SK-N-SH (cell line): ENCODE data around the gene CD2. TPM values are rescaled to one million over a fixed set of nuclear protein-coding genes. Genes with fewer than 3 reads are reported as not detected.

Experiments
- CTCF ChIA-PET: fragments of 300-600, 350-600 bp; formaldehyde crosslinking; extraction: SDS; loops from one replicate; lab custom pipeline; 2021; lab: Yijun Ruan, JAX
- POLR2A ChIA-PET: fragments of 350-600 bp; sonication (Branson Sonifier 250); formaldehyde crosslinking; extraction: SDS; loops from one replicate; lab custom pipeline; 2020; ENCODE audit warnings: antibody characterized with exemption, inconsistent platforms; lab: Yijun Ruan, JAX
- DNase-seq: peaks from one replicate; pipeline ENCODE4 v3.0.0; 2012
- H2AFZ ChIP-seq: fragments of 200-600 bp; sonication (generic); 2 replicates; pipeline ENCODE4 v1.8.1; 2016; ENCODE audit warnings: antibody characterized with exemption, mild to moderate bottlenecking, low read depth
- H3F3A ChIP-seq: fragments of 200-600 bp; sonication (generic); replicated peaks from 2 replicates; pipeline ENCODE3; 2016; ENCODE audit warnings: antibody characterized with exemption, mild to moderate bottlenecking; ENCODE audit not compliant: insufficient read depth
- H3K27ac ChIP-seq, 2 experiments: fragments of 200-500 bp in 1 of 2; fragments of 200-600 bp in 1 of 2; sonication (Bioruptor generic) in 1 of 2; sonication (generic), shearing (Covaris generic) in 1 of 2; 2 replicates each; pipeline versions ENCODE4 v1.5.1 to v1.6.1; 2014 to 2016; ENCODE audit warnings: low read depth in 2 of 2, inconsistent platforms in 1 of 2, low read length in 1 of 2, mild to moderate bottlenecking in 1 of 2, mixed read lengths in 1 of 2
- H3K27me3 ChIP-seq: fragments of 200-600 bp; sonication (generic), shearing (Covaris generic); 2 replicates; pipeline ENCODE4 v1.6.1; 2016; ENCODE audit warnings: mixed run types; ENCODE audit not compliant: insufficient read depth
- H3K36me3 ChIP-seq, 2 experiments: fragments of 200-500 bp in 1 of 2; fragments of 200-600 bp in 1 of 2; sonication (Bioruptor generic) in 1 of 2; sonication (generic) in 1 of 2; replicated peaks in 1 of 2; 2 replicates each; pipeline versions ENCODE3 to v1.5.1; 2014 to 2016; ENCODE audit warnings: low read length in 1 of 2, mild to moderate bottlenecking in 1 of 2; ENCODE audit not compliant: insufficient read depth in 2 of 2, control insufficient read depth in 1 of 2
- H3K4me1 ChIP-seq, 2 experiments: fragments of 200-500 bp in 1 of 2; fragments of 200-600 bp in 1 of 2; sonication (Bioruptor generic) in 1 of 2; sonication (generic), shearing (Covaris generic) in 1 of 2; 2 replicates each; pipeline versions ENCODE4 v1.5.1 to v1.6.1; 2014 to 2016; ENCODE audit warnings: low read depth in 1 of 2, low read length in 1 of 2, mixed run types in 1 of 2; ENCODE audit not compliant: insufficient read depth in 2 of 2, control insufficient read depth in 1 of 2
- H3K4me2 ChIP-seq: fragments of 200-600 bp; sonication (generic), shearing (Covaris generic); 2 replicates; pipeline ENCODE4 v1.6.1; 2017; ENCODE audit warnings: mixed run types
- H3K4me3 ChIP-seq, 2 experiments: fragments of 200-500 bp in 1 of 2; fragments of 200-600 bp in 1 of 2; sonication (Bioruptor generic) in 1 of 2; sonication (generic), shearing (Covaris generic) in 1 of 2; 2 replicates each; pipeline versions ENCODE4 v1.5.1 to v1.8.1; 2014 to 2016; ENCODE audit warnings: low read depth in 2 of 2, inconsistent platforms in 1 of 2, low read length in 1 of 2, mild to moderate bottlenecking in 1 of 2, mixed read lengths in 1 of 2, moderate library complexity in 1 of 2
- H3K79me2 ChIP-seq: fragments of 200-600 bp; sonication (generic); 2 replicates; pipeline ENCODE4 v1.8.1; 2017; ENCODE audit warnings: mild to moderate bottlenecking; ENCODE audit not compliant: insufficient read depth
- H3K9ac ChIP-seq: fragments of 200-600 bp; sonication (generic); 2 replicates; pipeline ENCODE4 v1.6.1; 2017; ENCODE audit warnings: mixed run types
- H3K9me2 ChIP-seq: fragments of 200-600 bp; sonication (generic); 2 replicates; pipeline ENCODE4 v1.6.1; 2017; ENCODE audit warnings: mixed run types
- H3K9me3 ChIP-seq: fragments of 200-600 bp; sonication (generic); 2 replicates; pipeline ENCODE4 v1.6.1; 2017; ENCODE audit warnings: mixed run types, mild to moderate bottlenecking, moderate library complexity
- H4K20me1 ChIP-seq: fragments of 200-600 bp; sonication (generic); 2 replicates; pipeline ENCODE4 v1.6.1; 2017; ENCODE audit warnings: mild to moderate bottlenecking, mixed run types; ENCODE audit not compliant: insufficient read depth
- CHD2 ChIP-seq: fragments of 150-350 bp; IDR thresholded peaks from 2 replicates; pipeline ENCODE4 v1.6.1; 2018; ENCODE audit warnings: low read length; ENCODE audit not compliant: partially characterized antibody
- EP300 ChIP-seq, 2 experiments: IDR thresholded peaks; 2 replicates each; pipeline versions ENCODE4 v1.4.0 to v1.6.1; 2012; ENCODE audit warnings: borderline replicate concordance in 1 of 2, low read depth in 1 of 2, low read length in 1 of 2
- FOXJ3 ChIP-seq: sonication (generic); formaldehyde crosslinking; IDR thresholded peaks from 2 replicates; pipeline ENCODE4 v1.5.1; 2020; ENCODE audit warnings: mild to moderate bottlenecking, missing genetic modification reagents
- FOXM1 ChIP-seq: IDR thresholded peaks from 2 replicates; pipeline ENCODE4 v1.4.0; 2012; ENCODE audit warnings: low read depth, mild to moderate bottlenecking
- GATA2 ChIP-seq: sonication (generic); formaldehyde crosslinking; IDR thresholded peaks from 2 replicates; pipeline ENCODE4 v1.5.0; 2020; ENCODE audit warnings: mild to moderate bottlenecking, missing genetic modification reagents
- JUND ChIP-seq: IDR thresholded peaks from 2 replicates; pipeline ENCODE4 v1.4.0; 2012
- MXI1 ChIP-seq: IDR thresholded peaks from 2 replicates; pipeline ENCODE4 v1.6.1; 2012; ENCODE audit warnings: mild to moderate bottlenecking, low read depth, low read length, improper control_type of control experiment
- POLR2AphosphoS5 ChIP-seq: IDR thresholded peaks from 2 replicates; pipeline ENCODE4 v1.6.1; 2012; ENCODE audit warnings: low read depth, low read length
- RAD21 ChIP-seq: IDR thresholded peaks from 2 replicates; pipeline ENCODE4 v1.6.1; 2012; ENCODE audit warnings: mild to moderate bottlenecking, low read length
- RCOR1 ChIP-seq: fragments of 150-350 bp; IDR thresholded peaks from 2 replicates; pipeline ENCODE4 v1.6.1; 2017; ENCODE audit warnings: antibody characterized with exemption, low read length
- TCF12 ChIP-seq: IDR thresholded peaks from 2 replicates; pipeline ENCODE4 v1.4.0; 2012
- USF1 ChIP-seq: IDR thresholded peaks from 2 replicates; pipeline ENCODE4 v1.4.0; 2012; ENCODE audit warnings: low read depth, borderline replicate concordance
- WGBS: methylation state at CpG from one replicate; pipeline ENCODE4 v1.1.6; 2017; ENCODE audit warnings: low lambda C conversion rate; 5-methylcytosine and 5-hydroxymethylcytosine counted together
- polyA plus RNA-seq, 3 experiments: library from polyadenylated mRNA; depleted of rRNA; stranded (reverse); fragments of >200 nt; gene quantifications; 2 replicates each; pipeline ENCODE4 v1.2.3, GENCODE V29; 2012
- TF ChIP-seq, protein P1 (sequence below): fragments of 150-350 bp; IDR thresholded peaks from 2 replicates; pipeline ENCODE4 v1.6.1; 2016; ENCODE audit warnings: mild to moderate bottlenecking, low read depth, low read length
- TF ChIP-seq, protein P2 (sequence below): IDR thresholded peaks from 2 replicates; pipeline ENCODE4 v1.6.1; 2012; ENCODE audit warnings: mild to moderate bottlenecking, low read depth, low read length, moderate library complexity
- TF ChIP-seq, protein P3 (sequence below): IDR thresholded peaks from 2 replicates; pipeline ENCODE4; 2012

Gene CD2
- polyA plus RNA-seq, 1 of the 3 experiments (the other 2 are of a cell fraction): not detected

DNA sequence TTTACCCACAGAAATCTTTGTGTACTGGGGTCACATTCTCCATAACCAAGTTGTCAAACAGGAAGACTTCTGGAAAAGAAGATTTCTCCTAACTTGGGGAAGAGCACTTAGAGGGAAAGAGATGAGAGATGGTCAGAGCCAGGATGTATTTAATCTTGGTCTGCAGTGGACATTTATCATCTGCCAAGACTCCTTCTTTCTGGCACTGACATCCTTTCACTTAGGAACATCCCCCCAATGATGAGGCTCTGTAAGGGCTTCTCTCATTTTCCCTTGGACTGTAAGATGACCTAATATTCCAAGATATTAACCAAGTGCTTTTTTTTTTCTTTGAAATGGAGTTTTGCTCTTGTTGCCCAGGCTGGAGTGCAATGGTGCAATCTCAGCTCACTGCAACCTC, 47.4 kb upstream of the CD2 start (continued):
- TF ChIP-seq USF1 (no peak), FOXM1 (no peak)

DNA sequence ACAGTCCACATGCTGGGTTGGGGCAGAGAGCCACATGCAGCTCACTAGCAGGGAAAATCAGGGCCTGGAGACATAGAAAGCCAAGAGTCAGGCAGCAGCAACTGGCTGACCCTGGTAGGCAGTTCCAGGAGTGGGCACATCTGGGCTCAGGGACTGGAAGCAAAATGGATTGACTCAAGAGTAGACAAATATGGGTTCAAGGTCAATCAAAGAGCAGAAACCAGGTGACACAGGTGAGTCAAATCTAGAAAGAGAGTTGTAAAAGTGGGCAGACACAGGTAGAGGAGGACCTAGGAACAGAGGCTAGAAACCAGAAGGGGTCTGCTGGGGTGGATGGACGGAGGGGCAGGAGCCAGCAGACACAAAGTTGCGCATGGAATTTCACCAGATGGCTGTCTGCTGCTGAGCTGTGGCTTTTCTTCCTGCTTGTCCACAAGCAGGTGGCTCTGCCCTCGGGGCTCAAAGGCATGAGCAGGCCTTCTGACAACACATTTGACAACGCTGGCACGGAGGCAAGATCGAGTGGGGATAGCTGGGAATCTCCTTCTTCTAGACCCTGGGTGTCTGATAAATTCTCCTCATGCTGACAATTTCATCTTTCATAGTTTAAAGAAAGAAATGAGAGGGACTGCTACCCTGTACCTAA, 45.9 kb upstream of the CD2 start:
- Histone ChIP-seq H3K4me1 (peaks cover 0 to 42% of the 10 kb centered on the region in 2 experiments; a peak in 3 of 4 replicates), H3K9ac (no peak overlapping the region), H2AFZ (no peak overlapping the region), H3K9me2 (no peaks in the 10 kb centered on the region), H4K20me1 (no peaks in the 10 kb centered on the region), H3K79me2 (no peaks in the 10 kb centered on the region), H3K9me3 (no peaks in the 10 kb centered on the region), H3K4me2 (no peak overlapping the region), H3K4me3 (no peak overlapping the region), H3K36me3 (no peaks in the 10 kb centered on the region), H3K27ac (peak overlapping the region in 1 of 2 experiments; percentile 87; a peak in 2 of 4 replicates), H3F3A (no peaks in the 10 kb centered on the region), H3K27me3 (no peaks in the 10 kb centered on the region; the same call in 1 of the 2 replicates)
- peak; percentile 59 for TF ChIP-seq CHD2
- TF ChIP-seq FOXM1: no peak
- TF ChIP-seq, protein P1, sequence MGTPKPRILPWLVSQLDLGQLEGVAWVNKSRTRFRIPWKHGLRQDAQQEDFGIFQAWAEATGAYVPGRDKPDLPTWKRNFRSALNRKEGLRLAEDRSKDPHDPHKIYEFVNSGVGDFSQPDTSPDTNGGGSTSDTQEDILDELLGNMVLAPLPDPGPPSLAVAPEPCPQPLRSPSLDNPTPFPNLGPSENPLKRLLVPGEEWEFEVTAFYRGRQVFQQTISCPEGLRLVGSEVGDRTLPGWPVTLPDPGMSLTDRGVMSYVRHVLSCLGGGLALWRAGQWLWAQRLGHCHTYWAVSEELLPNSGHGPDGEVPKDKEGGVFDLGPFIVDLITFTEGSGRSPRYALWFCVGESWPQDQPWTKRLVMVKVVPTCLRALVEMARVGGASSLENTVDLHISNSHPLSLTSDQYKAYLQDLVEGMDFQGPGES: no peak
- no peak for TF ChIP-seq POLR2AphosphoS5
- TF ChIP-seq, protein P2, sequence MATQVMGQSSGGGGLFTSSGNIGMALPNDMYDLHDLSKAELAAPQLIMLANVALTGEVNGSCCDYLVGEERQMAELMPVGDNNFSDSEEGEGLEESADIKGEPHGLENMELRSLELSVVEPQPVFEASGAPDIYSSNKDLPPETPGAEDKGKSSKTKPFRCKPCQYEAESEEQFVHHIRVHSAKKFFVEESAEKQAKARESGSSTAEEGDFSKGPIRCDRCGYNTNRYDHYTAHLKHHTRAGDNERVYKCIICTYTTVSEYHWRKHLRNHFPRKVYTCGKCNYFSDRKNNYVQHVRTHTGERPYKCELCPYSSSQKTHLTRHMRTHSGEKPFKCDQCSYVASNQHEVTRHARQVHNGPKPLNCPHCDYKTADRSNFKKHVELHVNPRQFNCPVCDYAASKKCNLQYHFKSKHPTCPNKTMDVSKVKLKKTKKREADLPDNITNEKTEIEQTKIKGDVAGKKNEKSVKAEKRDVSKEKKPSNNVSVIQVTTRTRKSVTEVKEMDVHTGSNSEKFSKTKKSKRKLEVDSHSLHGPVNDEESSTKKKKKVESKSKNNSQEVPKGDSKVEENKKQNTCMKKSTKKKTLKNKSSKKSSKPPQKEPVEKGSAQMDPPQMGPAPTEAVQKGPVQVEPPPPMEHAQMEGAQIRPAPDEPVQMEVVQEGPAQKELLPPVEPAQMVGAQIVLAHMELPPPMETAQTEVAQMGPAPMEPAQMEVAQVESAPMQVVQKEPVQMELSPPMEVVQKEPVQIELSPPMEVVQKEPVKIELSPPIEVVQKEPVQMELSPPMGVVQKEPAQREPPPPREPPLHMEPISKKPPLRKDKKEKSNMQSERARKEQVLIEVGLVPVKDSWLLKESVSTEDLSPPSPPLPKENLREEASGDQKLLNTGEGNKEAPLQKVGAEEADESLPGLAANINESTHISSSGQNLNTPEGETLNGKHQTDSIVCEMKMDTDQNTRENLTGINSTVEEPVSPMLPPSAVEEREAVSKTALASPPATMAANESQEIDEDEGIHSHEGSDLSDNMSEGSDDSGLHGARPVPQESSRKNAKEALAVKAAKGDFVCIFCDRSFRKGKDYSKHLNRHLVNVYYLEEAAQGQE: no peak
- 0 out of 2 replicates have a peak, but pooled peaks have one; percentile 13 for TF ChIP-seq TCF12
- peak; percentile 21; the same call in 1 of the 2 replicates for TF ChIP-seq RAD21
- no peak for TF ChIP-seq JUND
- TF ChIP-seq MXI1: peak; percentile 68; the same call in 1 of the 2 replicates
- 0 out of 2 replicates have a peak, but pooled peaks have one; percentile 28 for TF ChIP-seq FOXJ3 (CRISPR knock-in tag)
- TF ChIP-seq, protein P3, sequence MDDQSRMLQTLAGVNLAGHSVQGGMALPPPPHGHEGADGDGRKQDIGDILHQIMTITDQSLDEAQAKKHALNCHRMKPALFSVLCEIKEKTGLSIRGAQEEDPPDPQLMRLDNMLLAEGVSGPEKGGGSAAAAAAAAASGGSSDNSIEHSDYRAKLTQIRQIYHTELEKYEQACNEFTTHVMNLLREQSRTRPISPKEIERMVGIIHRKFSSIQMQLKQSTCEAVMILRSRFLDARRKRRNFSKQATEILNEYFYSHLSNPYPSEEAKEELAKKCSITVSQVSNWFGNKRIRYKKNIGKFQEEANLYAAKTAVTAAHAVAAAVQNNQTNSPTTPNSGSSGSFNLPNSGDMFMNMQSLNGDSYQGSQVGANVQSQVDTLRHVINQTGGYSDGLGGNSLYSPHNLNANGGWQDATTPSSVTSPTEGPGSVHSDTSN: no peak
- TF ChIP-seq EP300 (IDR thresholded peaks at IDR 0.05; ENCODE audit: borderline replicate concordance in 1 of 2, low read depth in 1 of 2, low read length in 1 of 2): peak in 1 of 2 experiments; percentile 86; a peak in 2 of 4 replicates
- peak; percentile 82 for TF ChIP-seq RCOR1
- TF ChIP-seq GATA2 (CRISPR knock-in tag): peak; percentile 69
- WGBS: 26% methylated on average over 4 of the region's 6 CpGs
- CTCF ChIA-PET: interaction anchor here (0.9 to 8.2 kb wide), 7 partner anchors 14 to 414 kb away, joined by 3 to 55 read pairs (median 6); no protein-coding TSS in a partner anchor
- POLR2A ChIA-PET: interaction anchor here (0.6 to 0.8 kb wide), 2 partner anchors 14 to 152 kb away, joined by 3 read pairs; no protein-coding TSS in a partner anchor
- DNase-seq: peak; percentile 55
